DND-41 (cell line): ENCODE data around the gene GGNBP2.

ENCODE experiments used
- ATAC-seq: fragments of 200-7000 bp; cut with Tn5 transposase; 3 replicates; pipeline ENCODE4 v1.9.1; 2021; ENCODE audit warnings: low read depth; ENCODE audit not compliant: insufficient read depth
- DNase-seq: peaks from one replicate; pipeline ENCODE4 v3.0.0-alpha.2; 2020
- H2AFZ ChIP-seq: 2 replicates; pipeline ENCODE4 v1.6.0; 2012; ENCODE audit warnings: low read depth, low read length
- H3K27ac ChIP-seq: 2 replicates; pipeline ENCODE4 v1.5.1; 2012; ENCODE audit warnings: low read length, inconsistent platforms
- H3K27me3 ChIP-seq: fragments of 200-600 bp; sonication (generic); 2 replicates; pipeline ENCODE4 v1.6.0; 2012; ENCODE audit warnings: low read length, mild to moderate bottlenecking, inconsistent platforms; ENCODE audit not compliant: insufficient read depth, poor library complexity
- H3K36me3 ChIP-seq: 2 replicates; pipeline ENCODE4 v1.5.1; 2012; ENCODE audit warnings: low read length, inconsistent platforms; ENCODE audit not compliant: insufficient read depth
- H3K4me1 ChIP-seq: 2 replicates; pipeline ENCODE4 v1.5.1; 2012; ENCODE audit warnings: mild to moderate bottlenecking, low read length; ENCODE audit not compliant: insufficient read depth
- H3K4me2 ChIP-seq: 2 replicates; pipeline ENCODE4 v1.6.0; 2012; ENCODE audit warnings: mild to moderate bottlenecking, moderate library complexity, low read length, inconsistent platforms; ENCODE audit not compliant: insufficient read depth
- H3K4me3 ChIP-seq, 2 experiments: fragments of 200-600 bp in 1 of 2; shearing (Covaris generic) in 1 of 2; 2 replicates each; pipeline ENCODE4 v1.5.1; 2012 to 2016; ENCODE audit warnings: inconsistent platforms in 2 of 2, low read length in 2 of 2, mild to moderate bottlenecking in 2 of 2, low read depth in 1 of 2, moderate library complexity in 1 of 2
- H3K79me2 ChIP-seq: 2 replicates; pipeline ENCODE4 v1.6.0; 2012; ENCODE audit warnings: low read length, inconsistent platforms; ENCODE audit not compliant: insufficient read depth
- H3K9ac ChIP-seq: 2 replicates; pipeline ENCODE4 v1.6.0; 2012; ENCODE audit warnings: low read depth, mild to moderate bottlenecking, inconsistent platforms, low read length, moderate library complexity
- H3K9me3 ChIP-seq: 2 replicates; pipeline ENCODE4 v1.5.1; 2012; ENCODE audit warnings: low read length, moderate library complexity, mild to moderate bottlenecking, inconsistent platforms; ENCODE audit not compliant: insufficient read depth, severe bottlenecking
- H4K20me1 ChIP-seq: 2 replicates; pipeline ENCODE4 v1.6.0; 2012; ENCODE audit warnings: low read length; ENCODE audit not compliant: insufficient read depth
- CTCF ChIP-seq: IDR thresholded peaks from 2 replicates; pipeline ENCODE4 v1.5.1; 2012; ENCODE audit warnings: borderline replicate concordance, low read length, moderate library complexity, mild to moderate bottlenecking; ENCODE audit not compliant: poor library complexity, severe bottlenecking; ENCODE audit errors: extremely low read depth
- EZH2 ChIP-seq: IDR thresholded peaks from 3 replicates; pipeline ENCODE4 v1.6.1; 2012; ENCODE audit warnings: borderline replicate concordance, low read depth, mild to moderate bottlenecking, moderate library complexity, low read length, inconsistent platforms; ENCODE audit not compliant: severe bottlenecking

The GGNBP2 gene

GRCh38 chr17:36592316-36592715 is 47.6 kb downstream of the GGNBP2 start:
- peak overlapping the region; percentile 62 to 83; a peak in 3 of 4 replicates for H3K4me3 ChIP-seq
- peaks cover 3% of the 10 kb centered on the region; the same call in 1 of the 2 replicates for H4K20me1 ChIP-seq
- H2AFZ ChIP-seq = peak overlapping the region; percentile 85
- H3K27me3 ChIP-seq = no peaks in the 10 kb centered on the region
- TF ChIP-seq CTCF (no peak), EZH2 (no peak)
- DNase-seq = no peak
- H3K27ac ChIP-seq = no peak overlapping the region; the same call in 1 of the 2 replicates
- peak overlapping the region; percentile 75 for H3K9ac ChIP-seq
- H3K4me1 ChIP-seq = peaks cover 24% of the 10 kb centered on the region
- peaks cover 26% of the 10 kb centered on the region for H3K36me3 ChIP-seq
- peak overlapping the region; percentile 84 for H3K4me2 ChIP-seq
- no peaks in the 10 kb centered on the region for H3K9me3 ChIP-seq
- ATAC-seq = 0 out of 3 replicates have a peak, but pooled peaks have one; percentile 2
- H3K79me2 ChIP-seq = peaks cover 6% of the 10 kb centered on the region; the same call in 1 of the 2 replicates

DNA sequence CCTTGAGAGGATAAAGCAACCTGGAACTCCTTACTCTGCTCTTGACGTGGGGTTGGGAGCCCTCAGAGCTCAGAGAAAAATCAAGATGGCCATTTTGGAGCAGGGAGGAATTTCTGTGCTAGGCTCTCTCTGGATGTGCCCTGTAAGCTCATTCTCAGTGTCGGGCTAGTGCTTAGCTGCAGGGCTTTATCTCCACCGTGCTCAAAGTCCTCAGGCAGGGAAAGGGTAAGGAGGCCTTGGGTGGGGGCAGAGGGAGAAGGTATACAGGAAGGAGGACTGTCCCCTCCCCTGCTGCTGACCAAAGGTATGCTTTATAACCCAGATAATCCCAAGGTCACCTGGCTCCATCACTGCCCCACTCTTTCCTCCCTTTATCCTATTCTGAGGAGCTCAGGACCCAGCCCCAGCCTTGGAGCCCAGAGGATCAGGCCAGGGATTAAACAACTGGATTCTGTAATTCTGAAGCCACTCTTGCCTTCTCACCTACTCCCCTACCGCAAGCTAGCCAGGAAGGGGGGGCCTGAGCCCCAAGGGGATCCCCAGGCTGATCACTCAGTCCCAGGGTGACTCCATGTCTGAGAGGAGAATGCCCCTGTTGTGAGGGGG is 48.1 kb downstream of the GGNBP2 start:
- H2AFZ ChIP-seq = no peak overlapping the region
- TF ChIP-seq CTCF (no peak), EZH2 (no peak)

GRCh38 chr17:36593656-36594316 is 49.1 kb downstream of the GGNBP2 start:
- H3K4me3 ChIP-seq = no peak overlapping the region
- no peaks in the 10 kb centered on the region for H3K27me3 ChIP-seq
- DNase-seq (no peak), ATAC-seq (no peak)
- peaks cover 3% of the 10 kb centered on the region; the same call in 1 of the 2 replicates for H4K20me1 ChIP-seq
- H3K9me3 ChIP-seq = no peaks in the 10 kb centered on the region
- no peak overlapping the region for H3K27ac ChIP-seq
- H2AFZ ChIP-seq = no peak overlapping the region
- H3K4me2 ChIP-seq = no peak overlapping the region
- H3K79me2 ChIP-seq = peaks cover 6% of the 10 kb centered on the region; the same call in 1 of the 2 replicates
- TF ChIP-seq EZH2 = no peak
- no peak for TF ChIP-seq CTCF
- peaks cover 17% of the 10 kb centered on the region; the same call in 1 of the 2 replicates for H3K36me3 ChIP-seq
- peaks cover 24% of the 10 kb centered on the region for H3K4me1 ChIP-seq
- no peak overlapping the region for H3K9ac ChIP-seq

More for the DNA sequence above, 48.1 kb downstream of the GGNBP2 start:
- Histone ChIP-seq H3K27me3 (no peaks in the 10 kb centered on the region), H3K4me2 (peak overlapping the region; percentile 84), H3K4me1 (peaks cover 24% of the 10 kb centered on the region), H3K36me3 (peaks cover 21% of the 10 kb centered on the region), H3K79me2 (peaks cover 6% of the 10 kb centered on the region; the same call in 1 of the 2 replicates), H3K4me3 (peak overlapping the region; percentile 62 to 83; a peak in 3 of 4 replicates), H3K9me3 (no peaks in the 10 kb centered on the region), H3K9ac (peak overlapping the region; percentile 75), H4K20me1 (peaks cover 3% of the 10 kb centered on the region; the same call in 1 of the 2 replicates), H3K27ac (no peak overlapping the region; the same call in 1 of the 2 replicates)
- ATAC-seq = no peak
- DNase-seq = no peak
